ENCODE data around the gene MYO5A. TPM values are rescaled to one million over a fixed set of nuclear protein-coding genes. Genes with fewer than 3 reads are reported as not detected.
"Not testable (repeated sequence)": the region's sequence is repeated elsewhere in the genome, so short reads cannot be mapped to it uniquely, and the experiment has no call there.

Gene MYO5A
- total RNA-seq, 1 donor, result 54.3 TPM

GRCh38 chr15:52514482-52514881, 14.2 kb downstream of the MYO5A start:
- Histone ChIP-seq H3K4me2 (ENCODE audit: insufficient read depth, low read length) (no peak overlapping the region), H3K4me3 (ENCODE audit: insufficient read depth, low read length) (no peak overlapping the region), H4K20me1 (ENCODE audit: insufficient read depth, low read length) (peaks cover 8% of the 10 kb centered on the region), H3K36me3 (ENCODE audit: insufficient read depth, low read length) (no peaks in the 10 kb centered on the region), H3K9me3 (ENCODE audit: low read depth, low read length) (no peaks in the 10 kb centered on the region), H2AFZ (ENCODE audit: low read length) (no peak overlapping the region), H3K27me3 (ENCODE audit: insufficient read depth, low read length) (no peaks in the 10 kb centered on the region), H3K27ac (ENCODE audit: low read depth, low read length) (no peak overlapping the region), H3K4me1 (ENCODE audit: insufficient read depth, low read length) (no peaks in the 10 kb centered on the region), H3K79me2 (ENCODE audit: insufficient read depth, low read length) (peaks cover 61% of the 10 kb centered on the region)
- DNase-seq (ENCODE audit: insufficient read length, low spot score, missing footprints), result no peak
- no peak for TF ChIP-seq CTCF (IDR thresholded peaks at IDR 0.05; ENCODE audit: extremely low read depth, low read depth, low read length)

DNA sequence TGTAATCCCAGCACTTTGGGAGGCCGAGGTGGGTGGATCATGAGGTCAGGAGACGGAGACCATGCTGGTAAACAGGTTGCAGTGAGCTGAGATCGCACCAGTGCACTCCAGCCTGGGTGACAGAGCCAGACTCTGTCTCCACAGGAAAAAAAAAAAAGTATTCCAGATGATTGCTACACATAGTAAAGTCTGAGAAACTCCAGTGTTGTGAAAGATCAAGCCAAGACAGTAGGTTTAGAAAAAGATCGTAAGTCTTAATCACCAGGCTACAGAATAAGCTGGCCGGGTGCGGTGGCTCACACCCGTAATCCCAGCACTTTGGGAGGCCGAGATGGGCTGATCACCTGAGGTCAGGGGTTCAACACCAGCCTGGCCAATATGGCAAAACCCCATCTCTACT, 15.8 kb downstream of the MYO5A start:
- H3K4me3 ChIP-seq (ENCODE audit: insufficient read depth, low read length); H3K27ac ChIP-seq (ENCODE audit: low read depth, low read length); H3K36me3 ChIP-seq (ENCODE audit: insufficient read depth, low read length); H3K4me1 ChIP-seq (ENCODE audit: insufficient read depth, low read length); DNase-seq (ENCODE audit: insufficient read length, low spot score, missing footprints); H3K27me3 ChIP-seq (ENCODE audit: insufficient read depth, low read length); H3K9me3 ChIP-seq (ENCODE audit: low read depth, low read length); H2AFZ ChIP-seq (ENCODE audit: low read length); H3K4me2 ChIP-seq (ENCODE audit: insufficient read depth, low read length): not testable (repeated sequence)
- Histone ChIP-seq H4K20me1 (ENCODE audit: insufficient read depth, low read length) (peaks cover 13% of the 10 kb centered on the region), H3K79me2 (ENCODE audit: insufficient read depth, low read length) (peaks cover 64% of the 10 kb centered on the region)

DNA sequence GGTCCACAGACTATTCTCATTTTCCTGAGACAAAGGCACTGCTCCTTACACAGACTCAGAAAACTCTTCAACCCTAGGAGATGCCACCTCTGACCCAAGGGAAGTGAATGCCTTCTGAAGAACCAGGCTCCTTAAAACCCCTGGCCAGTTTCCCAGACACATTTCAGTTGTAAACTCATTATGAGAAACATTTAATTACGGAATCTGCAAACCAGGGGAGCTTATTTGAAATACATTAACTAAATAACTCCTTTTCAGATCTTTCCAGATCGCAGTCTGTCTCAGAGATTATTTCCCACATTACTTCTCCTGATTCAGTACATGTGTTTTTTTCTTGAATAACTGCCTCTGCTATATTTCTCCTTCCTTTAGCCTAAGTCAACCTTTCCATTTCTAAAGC, 17.6 kb downstream of the MYO5A start:
- H3K79me2 ChIP-seq (ENCODE audit: insufficient read depth, low read length), result peaks cover 66% of the 10 kb centered on the region
- no peak for DNase-seq (ENCODE audit: insufficient read length, low spot score, missing footprints)

DNA sequence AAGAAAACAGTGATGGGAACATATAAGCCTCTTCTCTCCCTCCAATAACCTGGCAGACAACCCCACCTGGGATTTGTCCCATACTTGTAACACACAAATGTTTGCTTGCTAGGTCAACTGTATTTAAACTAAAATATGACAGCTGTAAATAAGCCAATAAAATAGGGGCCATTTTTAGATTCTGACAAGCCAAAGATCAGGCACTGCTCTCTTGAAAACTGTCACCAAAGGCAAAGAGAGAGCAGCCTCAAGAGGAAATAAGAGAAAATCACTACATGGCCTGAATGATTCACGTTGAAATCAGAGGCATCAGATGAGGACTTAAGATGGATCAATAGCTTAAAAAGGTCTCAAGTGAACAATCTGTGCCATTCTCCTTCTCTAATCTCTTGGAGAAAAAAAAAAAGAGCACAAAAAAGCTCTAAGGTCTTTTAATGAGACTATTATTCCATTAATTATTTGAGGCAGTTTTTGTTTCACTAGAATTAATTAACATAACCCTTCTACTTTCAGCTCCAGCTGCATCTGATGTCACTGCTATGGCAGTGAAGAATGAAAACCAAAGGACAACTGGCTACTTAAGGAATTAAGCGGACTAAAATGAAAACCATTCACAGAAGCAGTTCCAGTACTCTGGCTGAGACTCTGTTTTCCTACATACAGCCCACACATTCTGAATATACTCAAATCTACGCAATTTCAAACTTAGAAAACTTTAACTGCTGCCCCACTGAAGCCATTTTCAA, 19.0 kb downstream of the MYO5A start:
- Histone ChIP-seq H2AFZ (ENCODE audit: low read length) (no peak overlapping the region), H3K9me3 (ENCODE audit: low read depth, low read length) (no peaks in the 10 kb centered on the region), H3K36me3 (ENCODE audit: insufficient read depth, low read length) (no peaks in the 10 kb centered on the region), H3K4me1 (ENCODE audit: insufficient read depth, low read length) (no peaks in the 10 kb centered on the region), H3K4me3 (ENCODE audit: insufficient read depth, low read length) (no peak overlapping the region), H3K27ac (ENCODE audit: low read depth, low read length) (no peak overlapping the region), H4K20me1 (ENCODE audit: insufficient read depth, low read length) (peaks cover 7% of the 10 kb centered on the region), H3K4me2 (ENCODE audit: insufficient read depth, low read length) (no peak overlapping the region), H3K27me3 (ENCODE audit: insufficient read depth, low read length) (no peaks in the 10 kb centered on the region), H3K79me2 (ENCODE audit: insufficient read depth, low read length) (peaks cover 63% of the 10 kb centered on the region)
- no peak for TF ChIP-seq CTCF (IDR thresholded peaks at IDR 0.05; ENCODE audit: extremely low read depth, low read depth, low read length)
- peak; percentile 71 for DNase-seq (ENCODE audit: insufficient read length, low spot score, missing footprints)

More for the DNA sequence above, 17.6 kb downstream of the MYO5A start:
- Histone ChIP-seq H3K4me2 (ENCODE audit: insufficient read depth, low read length) (no peak overlapping the region), H2AFZ (ENCODE audit: low read length) (no peak overlapping the region), H4K20me1 (ENCODE audit: insufficient read depth, low read length) (peaks cover 9% of the 10 kb centered on the region), H3K27ac (ENCODE audit: low read depth, low read length) (no peak overlapping the region), H3K9me3 (ENCODE audit: low read depth, low read length) (no peaks in the 10 kb centered on the region), H3K4me3 (ENCODE audit: insufficient read depth, low read length) (no peak overlapping the region), H3K36me3 (ENCODE audit: insufficient read depth, low read length) (no peaks in the 10 kb centered on the region), H3K27me3 (ENCODE audit: insufficient read depth, low read length) (no peaks in the 10 kb centered on the region), H3K4me1 (ENCODE audit: insufficient read depth, low read length) (no peaks in the 10 kb centered on the region)
- no peak for TF ChIP-seq CTCF (IDR thresholded peaks at IDR 0.05; ENCODE audit: extremely low read depth, low read depth, low read length)
